GF-D8 (cell line): Measurements from ENCODE around the gene HSPA6.
A peak's percentile ranks its signal among the peaks of the same experiment; 100 is the strongest.
"Not testable (repeated sequence)": the region's sequence is repeated elsewhere in the genome, so short reads cannot be mapped to it uniquely, and the experiment has no call there.

Source experiments
- DNase-seq: peaks from one replicate; lab custom pipeline; 2025; lab: John Stamatoyannopoulos, UW

HSPA6 gene

DNA sequence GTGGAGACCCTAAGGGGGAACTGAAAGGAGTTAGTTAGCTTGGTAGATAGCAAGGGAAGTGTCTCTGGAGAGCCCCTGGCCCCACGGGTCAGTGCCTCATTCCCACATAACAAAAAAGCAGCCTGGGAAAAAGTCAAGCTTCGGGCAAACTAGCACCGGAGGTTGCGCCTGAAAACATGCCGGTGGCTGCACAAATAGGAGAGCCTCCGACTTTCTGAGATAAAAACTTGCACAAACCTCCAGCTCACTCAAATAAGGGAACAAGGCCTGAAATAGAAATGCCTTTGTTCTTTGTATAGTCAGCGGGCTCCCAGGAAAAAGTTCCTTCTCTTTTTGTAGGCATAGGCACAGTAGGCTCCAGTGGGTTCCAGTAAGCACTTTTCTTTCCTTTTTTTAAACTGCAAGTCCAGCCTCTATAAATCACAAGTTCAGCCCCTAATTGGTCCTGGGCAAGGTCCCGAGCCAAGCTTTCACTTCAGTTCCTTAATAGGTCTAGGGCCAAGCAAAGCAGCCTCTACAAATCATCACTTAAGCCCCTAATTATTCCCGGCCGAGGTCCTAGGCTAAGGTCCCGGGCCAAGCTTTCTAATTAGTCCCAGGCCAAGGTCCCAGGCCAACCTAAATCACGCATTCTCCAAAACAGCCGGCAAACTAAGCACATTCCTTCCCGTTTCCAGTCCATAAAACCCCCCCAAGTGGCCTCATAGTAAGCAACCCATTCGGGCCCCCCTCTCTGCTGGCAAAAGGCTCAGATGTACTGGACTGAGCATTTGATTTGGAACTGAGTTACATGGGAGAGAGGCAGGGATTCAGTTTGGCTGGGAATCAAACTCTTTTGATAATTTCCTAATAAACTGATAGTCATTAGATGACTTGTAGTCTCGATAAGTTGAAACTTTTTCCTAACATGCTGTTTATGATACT lies 8.6 kb downstream of the HSPA6 start:
- not testable (repeated sequence) for DNase-seq

DNA sequence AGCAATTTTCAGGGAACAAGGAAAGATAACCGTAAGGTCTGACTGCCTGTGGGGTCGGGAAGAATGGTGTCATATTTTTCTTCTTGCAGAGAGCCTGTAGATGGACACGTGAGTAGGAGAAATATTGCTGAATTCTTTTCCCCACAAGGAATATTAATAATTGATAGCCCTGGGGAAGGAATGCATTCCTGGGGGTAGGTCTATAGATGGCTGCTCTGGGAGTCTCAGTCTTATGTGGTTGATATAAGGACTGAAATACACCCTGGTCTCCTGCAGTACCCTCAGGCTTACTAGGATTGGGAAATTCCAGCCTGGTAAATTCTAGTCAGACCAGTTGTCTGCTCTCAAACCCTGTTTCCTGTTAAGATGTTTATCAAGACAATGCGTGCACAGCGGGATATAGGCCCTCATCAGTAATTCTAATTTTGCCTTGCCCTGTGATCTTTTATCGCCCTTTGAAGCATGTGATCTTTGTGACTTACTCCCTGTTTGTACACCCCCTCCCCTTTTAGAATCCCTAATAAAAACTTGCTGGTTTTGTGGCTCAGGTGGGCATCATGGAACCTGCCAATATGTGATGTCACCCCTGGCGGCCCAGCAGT lies 12.8 kb downstream of the HSPA6 start:
- DNase-seq = not testable (repeated sequence)

DNA sequence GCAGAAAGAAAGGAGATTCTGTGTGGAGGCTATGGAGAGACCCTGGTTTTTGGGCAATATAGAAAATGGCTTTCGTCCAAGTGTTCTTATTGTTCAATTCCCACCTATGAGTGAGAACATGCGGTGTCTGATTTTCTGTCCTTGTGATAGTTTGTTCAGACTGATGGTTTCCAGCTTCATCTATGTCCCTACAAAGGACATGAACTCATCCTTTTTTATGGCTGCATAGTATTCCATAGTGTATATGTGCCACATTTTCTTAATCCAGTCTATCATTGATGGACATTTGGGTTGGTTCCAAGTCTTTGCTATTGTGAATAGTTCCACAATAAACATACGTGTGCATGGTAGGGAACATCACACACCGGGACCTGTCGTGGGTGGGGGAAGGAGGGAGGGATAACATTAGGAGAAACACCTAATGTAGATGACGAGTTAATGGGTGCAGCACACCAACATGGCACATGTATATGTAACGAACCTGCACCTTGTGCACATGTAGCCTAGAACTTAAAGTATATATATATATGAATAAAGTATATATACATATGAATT lies 14.7 kb downstream of the HSPA6 start:
- DNase-seq = not testable (repeated sequence)

DNA sequence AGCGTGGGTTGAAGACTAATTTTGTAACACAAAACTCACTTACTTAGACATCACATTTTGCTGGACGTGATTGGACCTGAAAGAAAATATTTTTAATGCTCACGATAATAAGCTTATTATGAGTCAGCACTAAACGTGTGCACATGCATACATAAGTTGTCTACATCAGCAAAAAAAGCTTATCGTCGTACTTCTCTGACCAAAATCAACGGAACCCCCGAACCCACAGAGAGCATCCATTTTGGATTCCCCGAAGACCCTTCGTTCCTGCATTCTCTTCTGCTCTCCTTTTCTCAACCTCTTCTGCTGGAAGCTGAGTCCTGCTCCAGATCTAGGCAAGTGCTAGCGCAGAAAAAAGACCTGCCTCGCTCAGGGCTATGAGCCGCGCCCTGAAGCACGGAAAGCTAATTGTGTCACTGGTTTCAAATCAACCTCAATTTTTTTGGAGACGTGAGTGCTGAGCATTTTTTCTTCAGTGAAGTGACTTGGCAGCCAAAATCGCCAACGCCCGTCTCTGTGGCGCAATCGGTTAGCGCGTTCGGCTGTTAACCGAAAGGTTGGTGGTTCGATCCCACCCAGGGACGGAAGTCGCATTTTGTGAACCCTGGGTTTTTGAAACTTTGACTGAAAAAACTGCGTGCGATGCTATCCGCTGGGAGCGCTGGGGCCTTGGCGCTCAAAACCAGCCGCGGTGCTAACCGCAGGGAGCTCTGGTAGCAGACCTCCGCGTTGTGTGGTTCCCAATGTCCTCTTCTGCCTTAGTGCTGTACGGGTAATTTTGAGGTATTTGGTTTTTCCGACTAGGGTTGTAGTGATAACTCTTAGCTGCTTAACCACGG lies 15.6 kb downstream of the HSPA6 start:
- peak; percentile 77 for DNase-seq

DNA sequence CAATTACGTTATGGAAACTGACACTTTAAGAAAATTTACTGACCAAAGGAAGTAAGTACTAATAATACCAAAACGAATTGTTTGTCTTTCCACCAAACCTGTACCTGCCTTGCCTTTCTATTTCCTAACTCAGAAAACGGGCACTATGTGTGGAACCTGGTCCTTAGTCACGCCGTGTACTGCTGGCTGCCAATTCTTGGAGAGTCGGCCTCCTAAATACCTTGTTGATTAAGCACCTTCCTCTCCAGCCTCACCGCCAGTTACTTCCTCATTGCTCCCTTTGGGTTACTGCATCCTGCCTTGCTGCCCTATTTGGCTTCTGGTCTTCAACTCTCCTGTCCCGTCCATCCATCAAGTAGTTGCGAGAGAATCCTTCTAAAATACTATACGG lies 16.2 kb downstream of the HSPA6 start:
- DNase-seq = not testable (repeated sequence)

DNA sequence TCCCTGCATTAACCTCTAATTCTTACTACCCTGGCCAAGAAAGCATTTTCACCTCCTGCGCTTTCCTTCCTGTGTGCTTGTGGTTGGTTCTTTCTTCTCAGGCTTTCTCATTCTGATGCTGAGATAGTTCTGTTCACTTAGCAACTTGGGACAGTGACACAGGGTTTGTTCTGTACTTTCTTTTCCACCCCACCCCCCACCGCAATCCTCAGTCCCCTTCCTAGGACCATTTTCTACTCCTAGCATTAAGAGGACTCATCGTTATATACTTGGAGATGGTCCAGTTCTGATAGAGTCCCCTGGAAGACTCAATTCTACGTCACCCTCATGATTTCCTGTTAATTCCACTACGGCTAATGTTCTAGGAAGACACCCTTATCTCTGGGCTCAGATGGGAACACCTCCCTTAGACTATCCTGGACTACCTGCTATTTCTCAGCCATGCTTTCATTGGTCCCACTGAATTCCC lies 17.8 kb downstream of the HSPA6 start:
- not testable (repeated sequence) for DNase-seq

DNA sequence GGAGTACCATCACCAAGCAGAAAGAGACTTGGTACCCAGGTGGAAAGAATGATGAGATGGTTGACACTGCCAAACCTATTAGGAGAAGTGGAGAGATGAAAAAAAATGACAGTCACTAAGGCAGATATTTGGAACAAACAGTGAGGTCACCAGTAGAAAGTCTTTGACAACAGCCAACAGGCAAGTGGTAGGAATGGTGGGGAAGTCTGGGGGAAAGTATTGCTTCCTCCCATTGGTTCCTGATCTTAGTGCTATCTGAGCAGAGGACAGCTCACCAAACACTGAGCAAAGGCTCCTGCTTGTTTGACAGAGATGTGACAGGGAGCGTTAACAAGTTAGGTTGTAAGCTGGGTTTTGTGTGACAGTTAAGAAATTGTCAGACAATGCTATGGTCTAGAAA lies 18.8 kb downstream of the HSPA6 start:
- DNase-seq = not testable (repeated sequence)

DNA sequence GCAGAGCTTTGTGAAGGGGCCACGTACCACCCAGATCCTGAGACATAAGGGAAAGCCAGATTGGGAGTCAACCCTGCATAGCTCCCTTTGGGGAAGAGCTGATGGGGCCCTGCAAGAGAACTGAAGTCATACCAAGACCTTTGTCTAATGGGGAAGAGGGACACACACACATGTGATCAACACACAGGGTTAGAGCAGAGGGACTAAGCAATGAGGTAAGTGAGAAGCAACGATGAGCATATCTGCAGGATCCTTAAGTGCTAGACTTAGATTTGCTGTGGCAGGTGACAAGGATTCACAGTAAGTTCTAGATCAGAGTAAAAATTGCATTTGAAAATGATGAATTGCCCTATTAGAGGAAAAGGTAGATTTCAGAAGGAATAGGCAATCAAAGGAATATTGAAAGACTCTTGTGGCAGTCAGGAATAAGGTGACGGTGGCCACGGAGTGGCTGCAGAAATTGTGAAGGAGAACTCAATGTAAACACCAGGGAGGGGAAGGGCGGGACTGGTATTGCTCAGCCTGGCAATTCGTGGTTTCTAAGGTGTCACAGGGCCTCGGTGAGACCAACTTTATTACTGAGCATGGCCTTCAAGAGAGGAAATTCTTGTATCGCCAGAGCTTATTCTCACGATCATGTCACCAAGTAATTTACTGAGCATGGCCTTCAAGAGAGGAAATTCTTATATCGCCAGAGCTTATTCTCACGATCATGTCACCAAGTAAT lies 20.8 kb downstream of the HSPA6 start:
- DNase-seq = not testable (repeated sequence)

DNA sequence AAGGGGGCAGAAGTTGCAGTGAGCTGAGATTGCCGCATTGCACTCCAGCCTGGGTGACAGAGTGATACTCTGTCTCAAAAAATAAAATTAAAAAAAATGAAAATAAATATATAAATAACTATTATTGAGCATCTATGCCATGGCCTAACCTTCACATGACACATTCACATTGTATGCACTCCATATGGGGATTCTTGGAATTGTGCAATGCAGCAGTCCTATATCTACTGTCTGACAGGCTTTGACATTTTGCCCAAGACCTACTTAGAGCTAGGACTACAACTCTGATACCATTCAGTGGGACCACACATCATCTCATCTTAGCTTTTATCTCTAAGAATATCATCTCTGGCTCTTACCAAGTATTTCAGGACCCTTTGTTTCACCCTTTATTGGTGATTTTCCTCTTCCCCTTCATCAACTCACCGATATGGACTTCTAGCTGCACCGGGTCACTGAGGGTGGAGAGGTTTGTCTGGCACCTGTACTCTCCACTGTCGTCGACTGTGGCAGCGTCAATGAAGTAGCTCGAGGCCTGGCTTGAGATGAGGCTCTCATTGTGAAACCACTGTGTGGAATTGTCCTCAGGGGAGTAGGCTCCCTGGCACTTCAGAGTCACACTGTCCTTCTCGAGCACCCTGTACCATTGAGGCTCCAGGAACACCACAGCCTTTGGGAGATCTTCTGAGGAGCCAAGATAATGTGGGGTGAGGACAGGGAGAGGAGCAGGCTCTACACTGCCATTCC lies 23.8 kb downstream of the HSPA6 start:
- DNase-seq = not testable (repeated sequence)

DNA sequence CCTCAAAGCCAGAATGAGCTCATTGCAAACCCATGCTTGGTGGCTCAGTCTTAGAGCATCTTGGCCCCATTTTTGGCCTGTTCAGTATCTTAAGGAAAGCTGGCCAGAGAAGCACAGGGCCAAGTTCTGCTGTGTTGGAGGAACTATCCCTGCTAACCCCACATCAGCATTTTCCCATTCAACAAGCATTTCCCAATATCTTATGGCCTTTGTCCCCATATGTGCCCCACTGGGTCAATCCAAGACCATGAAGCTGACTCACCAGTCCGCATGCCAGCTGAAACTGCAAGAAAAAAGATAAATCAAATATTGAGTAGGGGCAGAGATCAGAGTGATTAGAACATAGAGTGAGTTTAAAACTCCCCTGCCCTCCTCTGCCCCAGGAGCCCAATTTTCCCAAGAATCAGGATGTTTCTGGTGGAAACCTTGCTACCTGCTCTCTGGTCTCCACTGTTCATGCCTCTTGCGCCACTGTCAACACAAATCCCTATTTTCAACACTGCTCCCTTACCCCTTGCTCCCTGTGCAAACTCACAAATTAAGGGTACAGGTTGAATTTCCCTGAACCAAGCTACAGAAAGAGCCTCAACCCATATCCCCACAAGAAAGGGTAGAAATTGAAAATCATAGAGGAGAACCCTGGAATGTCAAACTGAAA lies 24.5 kb downstream of the HSPA6 start:
- not testable (repeated sequence) for DNase-seq

DNA sequence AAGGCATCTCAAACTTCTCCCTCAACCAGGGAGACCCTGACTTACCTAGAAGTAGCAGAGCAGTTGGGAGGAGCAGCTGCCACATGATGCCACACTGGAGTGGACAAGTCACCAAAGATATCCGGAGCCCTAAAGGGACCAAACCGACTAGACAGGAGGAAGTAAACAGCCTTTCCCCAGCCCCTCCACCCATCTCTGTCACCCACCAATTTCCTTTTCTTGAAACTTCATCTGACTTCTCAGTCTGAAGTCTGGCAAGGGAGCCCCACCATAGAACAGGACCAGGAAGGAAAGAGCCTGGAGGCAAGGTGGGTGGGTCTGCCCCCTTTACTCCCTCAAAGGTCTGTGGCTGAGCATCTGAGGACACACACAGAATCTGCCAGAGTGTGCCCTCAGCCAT lies 25.3 kb downstream of the HSPA6 start, which contains the start of gene FCGR3A:
Gene FCGR3A, minus strand, starts transcription at position 167 of the 400 bp plus-strand sequence. Its CDS starts 82 bp downstream, at position 85.
- DNase-seq = no peak

DNA sequence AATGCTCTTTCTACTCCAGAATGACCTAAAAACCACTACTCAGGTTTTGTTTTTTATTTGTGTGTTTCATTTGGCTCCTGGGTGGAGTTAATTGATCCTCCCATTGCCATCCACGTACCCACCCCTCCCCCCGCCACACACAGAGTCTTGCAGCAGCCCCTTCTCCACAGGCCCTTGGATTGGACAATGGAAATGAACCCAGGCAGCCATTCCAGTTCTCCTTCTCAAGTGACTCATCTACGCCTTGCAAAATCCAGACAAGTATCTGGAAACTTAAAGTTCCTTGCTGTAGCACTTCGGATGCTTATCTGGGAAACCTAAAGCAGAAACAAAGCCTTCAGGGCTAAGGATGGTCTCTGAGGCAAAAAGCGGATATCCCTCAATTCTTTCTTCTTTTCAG lies 26.6 kb downstream of the HSPA6 start:
- DNase-seq = not testable (repeated sequence)

DNA sequence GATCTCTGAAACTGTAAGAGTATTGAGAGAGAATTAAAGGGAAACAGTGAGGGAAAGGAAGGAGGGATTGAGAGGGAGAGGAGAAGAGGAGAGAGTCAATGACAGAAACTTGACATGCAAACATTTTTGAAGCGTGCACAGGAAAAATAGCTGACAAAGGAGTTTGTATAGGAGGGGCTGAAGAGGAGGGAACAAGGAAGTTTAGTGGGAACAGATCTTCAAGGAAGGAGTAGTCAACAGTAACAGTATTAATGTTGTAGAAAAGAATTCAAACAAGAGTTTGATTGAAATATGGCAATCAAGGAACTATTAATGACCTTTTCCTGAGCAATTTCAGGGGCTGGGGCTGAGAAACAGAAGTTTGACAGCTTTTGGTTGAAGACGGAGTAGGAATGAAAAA lies 29.3 kb downstream of the HSPA6 start:
- DNase-seq = not testable (repeated sequence)

DNA sequence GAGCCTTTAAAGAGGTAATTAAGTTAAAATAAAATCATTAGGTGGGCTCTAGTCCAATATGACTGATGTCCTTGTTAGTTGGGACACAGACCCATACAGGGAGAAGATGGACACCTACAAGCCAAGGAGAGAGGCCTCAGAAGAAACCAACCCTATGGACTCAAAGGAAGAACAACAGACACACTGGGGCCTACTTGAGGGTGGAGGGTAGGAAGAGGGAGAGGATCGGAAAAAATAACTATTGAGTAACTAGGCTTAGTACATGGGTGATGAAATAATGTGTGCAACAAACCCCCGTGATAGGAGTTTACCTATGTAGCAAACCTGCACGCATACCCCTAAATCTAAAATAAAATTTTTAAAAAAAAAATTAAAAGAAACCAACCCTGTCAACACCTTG lies 30.0 kb downstream of the HSPA6 start:
- not testable (repeated sequence) for DNase-seq

DNA sequence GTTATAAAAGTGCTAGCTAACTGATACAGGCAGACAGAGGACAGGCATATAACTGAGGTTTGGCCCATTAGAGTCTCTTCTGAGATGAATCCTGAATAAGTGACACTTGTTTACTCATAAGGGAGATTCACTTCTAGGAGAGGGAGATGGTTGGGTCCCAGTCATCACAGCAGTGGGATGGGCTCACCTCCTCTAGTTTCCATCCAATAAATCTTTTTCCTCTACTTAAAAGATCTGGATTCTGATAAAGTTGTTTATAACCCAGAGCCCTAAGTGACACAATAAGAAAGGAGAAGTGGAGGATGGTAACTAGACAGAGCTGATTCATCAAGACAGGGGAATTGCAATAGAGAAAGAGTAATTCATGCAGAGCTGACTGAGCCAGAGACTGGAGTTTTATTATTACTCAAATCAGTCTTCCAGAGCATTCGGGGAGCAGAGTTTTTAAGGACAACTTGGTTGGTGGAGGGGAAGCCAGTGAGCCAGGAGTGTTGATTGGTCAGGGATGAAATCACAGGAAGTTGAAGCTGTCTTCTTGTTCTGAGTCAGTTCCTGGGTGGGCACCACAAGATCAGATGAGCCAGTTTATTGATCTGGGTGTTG lies 30.6 kb downstream of the HSPA6 start:
- DNase-seq = peak; percentile 8

DNA sequence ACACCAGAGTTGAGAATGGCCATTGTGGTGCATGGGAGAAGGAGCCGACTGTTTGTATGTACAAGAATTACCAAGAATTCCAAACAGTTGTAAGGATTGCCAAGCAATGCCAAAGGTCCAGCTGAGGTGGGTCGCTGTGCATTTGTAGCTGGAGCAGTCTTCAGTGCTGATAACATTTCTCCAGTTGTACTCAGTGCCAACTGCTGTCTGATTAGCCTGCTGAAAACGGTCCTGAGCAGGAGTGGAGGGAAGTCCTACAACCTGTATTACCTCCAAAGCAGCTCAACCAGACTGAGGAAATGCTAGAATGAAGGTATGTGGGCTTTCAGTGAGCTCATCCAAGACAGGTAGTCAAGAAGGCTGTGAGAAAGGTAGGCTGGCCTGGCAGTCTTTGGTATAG lies 31.8 kb downstream of the HSPA6 start:
- not testable (repeated sequence) for DNase-seq

DNA sequence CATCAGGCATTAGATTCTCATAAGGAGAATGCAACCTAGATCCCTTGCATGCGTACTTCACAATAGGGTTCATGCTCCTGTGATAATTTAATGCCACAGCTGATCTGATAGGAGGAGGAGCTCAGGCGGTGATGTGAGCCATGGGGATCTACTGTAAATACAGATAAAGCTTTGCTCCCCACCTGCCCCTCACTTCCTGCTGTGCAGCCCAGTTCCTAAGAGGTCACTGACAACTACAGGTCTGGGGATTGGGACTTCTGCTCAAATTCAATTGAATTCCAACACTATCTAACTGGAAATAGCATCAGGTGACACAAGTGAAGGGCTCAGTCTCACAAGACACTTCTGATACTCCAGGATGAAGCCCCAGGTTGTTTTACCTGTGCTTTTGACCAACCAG lies 32.6 kb downstream of the HSPA6 start:
- DNase-seq = not testable (repeated sequence)

DNA sequence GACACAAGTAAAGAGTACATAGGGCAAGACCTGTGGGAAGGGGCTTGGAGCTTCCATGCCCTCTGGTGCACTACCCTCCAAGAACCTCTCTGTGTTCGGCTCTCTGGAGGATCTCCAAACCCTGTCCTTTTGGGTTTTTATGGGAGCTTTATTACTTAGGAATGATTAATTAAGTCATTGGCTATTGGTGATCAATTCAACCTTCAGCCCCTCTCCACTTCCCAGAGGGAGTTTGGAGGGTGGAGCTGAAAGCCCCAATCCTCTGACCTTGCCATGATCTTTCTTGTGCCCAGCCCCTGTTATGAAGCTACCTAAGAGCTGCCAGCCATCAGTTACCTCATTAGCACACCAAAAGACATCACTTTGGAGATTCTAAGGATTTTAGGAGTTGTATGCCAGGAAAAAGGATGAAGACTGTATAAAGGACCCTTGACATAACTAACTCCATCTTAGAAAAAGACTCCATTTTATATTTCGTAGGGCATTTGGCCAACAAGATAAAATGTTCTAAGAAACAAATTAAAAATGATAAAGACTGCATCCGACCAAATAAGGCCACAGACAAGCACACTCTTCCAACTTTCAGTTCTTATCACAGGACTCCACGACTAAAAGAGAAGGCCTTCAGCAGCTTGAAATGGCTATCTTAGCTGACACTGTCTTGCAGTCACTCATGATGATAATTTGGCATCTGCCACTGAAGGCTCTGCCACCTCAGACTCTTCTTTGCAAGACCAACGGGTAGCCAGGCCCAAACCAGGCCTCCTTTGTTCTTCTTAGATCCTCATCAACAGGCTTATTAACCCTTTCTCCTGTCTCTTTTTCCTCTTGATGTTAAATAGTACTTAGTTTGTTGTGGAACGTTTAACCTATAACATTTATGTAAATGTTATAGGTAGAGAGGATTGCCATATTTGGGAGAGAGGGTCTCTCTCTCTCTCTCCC lies 33.4 kb downstream of the HSPA6 start:
- DNase-seq = not testable (repeated sequence)
